ENCODE data around the gene TMEM97.
"Not testable (repeated sequence)": the region's sequence is repeated elsewhere in the genome, so short reads cannot be mapped to it uniquely, and the experiment has no call there.

Gene TMEM97

DNA sequence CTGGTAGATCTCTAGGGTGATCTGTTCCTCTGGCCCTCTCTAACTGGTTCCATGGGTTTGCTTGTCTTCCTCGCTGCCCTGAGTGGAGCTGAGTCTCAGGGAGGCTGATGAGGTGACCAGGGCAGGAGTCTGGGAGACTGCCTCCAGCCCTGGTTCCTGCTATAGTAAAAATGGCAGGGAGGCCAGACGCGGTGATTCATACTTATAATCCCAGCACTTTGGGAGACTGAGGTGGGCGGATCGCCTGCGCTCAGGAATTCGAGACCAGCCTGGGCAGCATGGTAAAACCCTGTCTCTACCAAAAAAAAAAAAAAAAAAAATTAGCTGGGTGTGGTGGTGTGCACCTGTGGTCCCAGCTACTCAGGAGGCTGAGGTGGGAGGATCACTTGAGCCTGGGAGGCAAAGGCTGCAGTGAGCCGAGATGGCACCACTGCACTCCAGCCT is 19.8 kb downstream of the TMEM97 start:
- not testable (repeated sequence) for DNase-seq

DNA sequence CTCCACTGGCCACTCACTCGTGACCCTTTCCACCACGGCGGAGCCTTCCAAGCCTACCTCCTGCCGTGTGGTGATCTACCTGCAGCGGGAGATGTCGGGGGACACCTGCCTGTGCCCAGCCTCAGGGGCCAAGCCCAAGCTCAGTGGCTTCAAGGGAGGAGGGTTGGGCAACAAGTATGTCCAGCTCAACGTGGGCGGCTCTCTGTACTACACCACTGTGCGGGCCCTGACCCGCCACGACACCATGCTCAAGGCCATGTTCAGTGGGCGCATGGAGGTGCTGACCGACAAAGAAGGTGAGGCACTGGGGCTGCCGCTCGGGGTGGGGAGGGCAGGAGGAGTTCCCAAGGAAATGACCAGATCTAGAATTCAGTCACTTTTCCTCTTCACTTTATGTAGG is 20.4 kb downstream of the TMEM97 start:
- DNase-seq = no peak

DNA sequence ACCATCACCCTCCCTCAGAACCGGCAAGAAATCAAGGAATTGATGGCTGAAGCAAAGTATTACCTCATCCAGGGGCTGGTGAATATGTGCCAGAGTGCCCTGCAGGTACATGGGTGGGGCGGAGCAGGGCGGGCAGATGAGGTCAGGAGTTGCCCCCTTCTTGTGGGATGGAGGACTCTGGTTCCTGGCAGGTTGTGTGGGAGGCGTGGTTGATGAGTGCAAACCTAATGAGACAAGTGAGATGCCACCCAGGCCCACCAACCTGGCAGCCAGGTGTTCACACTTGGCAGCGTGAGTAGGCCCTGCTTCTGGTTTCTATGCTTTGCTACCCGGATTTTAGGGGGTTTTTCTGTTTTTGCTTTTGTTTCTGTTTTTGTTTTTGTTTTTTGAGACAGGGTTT is 21.4 kb downstream of the TMEM97 start:
- DNase-seq = no peak

GRCh38 chr17:28341516-28341915 is 22.5 kb downstream of the TMEM97 start:
- no peak for DNase-seq

- DNase-seq = no peak
Measured at GRCh38 chr17:28342313-28342712, 23.3 kb downstream of the TMEM97 start.

DNA sequence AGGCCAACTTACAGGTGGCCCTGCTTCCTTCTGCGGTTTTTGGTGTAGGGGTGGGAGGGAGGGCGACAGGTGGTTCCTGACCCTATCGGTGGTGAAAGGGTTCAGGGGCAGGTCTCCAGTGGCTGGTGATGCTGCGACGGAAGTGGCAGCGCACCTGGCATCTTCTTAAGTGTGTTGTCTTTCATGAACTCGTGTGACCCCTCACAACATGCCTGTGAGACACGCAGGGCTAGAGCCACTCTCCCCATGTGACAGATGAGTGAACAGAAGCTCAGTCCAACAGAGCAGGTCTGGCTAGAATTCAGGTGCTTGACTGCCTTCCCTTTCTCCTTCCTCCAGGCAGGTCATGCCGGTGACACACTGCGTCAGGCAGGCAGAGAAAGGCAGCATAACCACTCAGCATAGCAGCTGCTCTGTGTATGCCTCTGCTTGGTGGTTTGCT is 24.5 kb downstream of the TMEM97 start:
- no peak for DNase-seq

GRCh38 chr17:28344011-28344410 is 25.0 kb downstream of the TMEM97 start:
- DNase-seq = no peak

GRCh38 chr17:28344435-28344901 is 25.5 kb downstream of the TMEM97 start:
- no peak for DNase-seq

DNA sequence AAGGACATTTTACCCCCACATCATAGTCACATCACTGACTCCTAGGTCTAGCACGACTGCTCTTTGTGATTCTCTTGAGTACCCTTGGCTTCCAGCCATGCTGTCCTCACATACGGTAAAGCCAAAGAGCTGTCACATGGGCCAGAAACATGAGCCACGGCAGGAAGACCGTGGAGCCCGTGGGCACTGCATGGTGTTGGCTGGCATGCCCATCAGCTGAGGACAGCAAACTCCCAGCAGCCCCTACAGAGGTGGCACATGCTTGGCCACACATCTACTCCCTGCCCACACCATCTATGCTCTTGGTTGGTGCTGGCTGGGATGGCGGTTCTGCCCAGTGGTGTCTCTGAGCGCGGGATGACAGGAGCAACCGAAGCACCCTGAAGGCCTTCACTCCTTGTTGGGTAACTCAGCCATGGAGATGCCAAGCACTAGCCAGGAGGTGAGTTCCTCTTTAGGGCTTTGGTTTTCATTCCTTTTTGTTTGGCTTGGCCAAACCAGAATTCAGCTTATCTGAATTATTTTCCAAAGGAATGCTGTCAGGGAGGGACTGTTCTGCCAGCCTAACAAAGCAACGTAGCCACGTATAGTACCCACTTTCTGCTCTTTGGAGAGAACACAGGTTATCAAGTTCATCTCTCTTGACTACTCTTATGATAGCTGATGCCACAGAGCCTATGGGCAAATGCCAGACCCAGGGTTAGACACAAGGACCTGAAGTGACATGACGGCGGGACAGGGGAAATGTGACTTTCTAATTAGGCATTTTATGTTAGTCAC is 26.6 kb downstream of the TMEM97 start:
- no peak for DNase-seq

GRCh38 chr17:28346199-28346580 is 27.2 kb downstream of the TMEM97 start:
- no peak for DNase-seq

GRCh38 chr17:28346746-28347246 is 27.8 kb downstream of the TMEM97 start:
- no peak for DNase-seq

DNA sequence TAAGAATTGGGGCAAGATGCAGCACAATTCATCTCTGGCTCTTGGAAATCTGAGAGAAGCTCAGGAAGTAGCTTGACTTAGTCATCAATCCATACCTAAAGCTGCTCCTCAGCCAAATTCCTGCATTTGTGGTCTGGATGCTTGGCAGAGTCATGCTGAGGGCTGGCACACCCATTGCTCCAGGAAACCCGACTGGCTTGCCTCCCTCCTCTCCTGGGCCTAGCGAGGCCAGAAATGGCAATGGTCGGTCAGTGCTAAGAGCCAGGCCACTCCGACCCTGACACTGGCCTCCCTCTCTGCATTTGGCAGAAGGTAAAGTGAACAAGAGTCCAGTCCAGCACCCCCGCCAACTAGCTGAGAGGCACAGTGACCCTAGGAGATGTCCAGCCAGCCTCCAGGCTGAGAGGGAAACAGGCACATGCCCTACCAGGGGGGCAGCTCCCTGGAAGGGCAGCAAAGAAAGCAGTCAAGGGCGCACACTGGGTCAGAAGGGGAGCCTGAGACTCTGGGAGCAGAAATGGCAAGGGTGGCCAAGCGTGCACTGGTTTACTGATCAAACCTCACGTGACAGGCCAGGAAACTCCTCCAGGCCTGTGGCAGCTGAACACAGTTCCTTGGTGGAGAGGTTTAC is 28.4 kb downstream of the TMEM97 start:
- no peak for DNase-seq

DNA sequence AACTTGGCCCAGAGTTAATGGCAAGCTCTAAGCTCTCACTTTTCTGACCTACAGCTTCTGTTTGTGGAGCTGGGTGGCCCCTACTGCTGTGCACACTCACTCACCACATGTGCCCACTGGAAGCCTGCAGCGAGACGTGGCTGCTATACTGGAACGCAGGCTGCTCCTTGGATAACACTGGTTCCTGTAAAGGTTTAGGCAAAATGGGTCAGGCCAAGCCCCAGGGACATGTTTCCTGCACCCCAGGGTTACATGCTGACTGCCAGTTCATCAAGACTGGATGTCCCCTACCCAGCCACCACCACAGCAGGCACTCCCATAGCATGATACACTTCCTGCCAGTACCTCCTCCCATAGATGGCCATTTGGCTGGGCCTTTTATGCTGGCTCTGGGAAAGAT is 30.0 kb downstream of the TMEM97 start:
- DNase-seq = no peak

DNA sequence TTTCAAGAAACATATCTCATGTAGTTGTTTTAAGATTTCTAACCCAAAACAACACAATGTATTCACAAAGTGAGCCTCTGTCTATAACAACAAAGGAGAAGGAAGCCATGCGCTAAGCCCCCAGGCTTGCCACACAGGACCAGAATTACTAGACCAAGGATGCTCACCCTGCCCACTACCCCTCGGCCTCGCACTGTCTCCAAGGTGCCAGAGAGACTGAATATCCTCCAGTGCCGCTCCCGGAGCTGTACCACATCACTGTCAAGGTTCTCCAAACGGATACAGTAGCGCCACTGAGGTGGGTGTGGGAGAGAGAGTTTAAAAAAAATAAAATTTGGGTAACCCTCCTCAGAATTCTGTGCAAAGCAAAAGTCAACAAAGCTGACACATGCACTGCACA is 31.3 kb downstream of the TMEM97 start:
- DNase-seq = no peak

GRCh38 chr17:28357061-28357900 is 38.3 kb downstream of the TMEM97 start, which contains the start of gene POLDIP2:
TSS of gene POLDIP2 (minus strand) at chr17:28357527. CDS start at chr17:28357448, 79 bp downstream.
- DNase-seq = peak; percentile 96

DNA sequence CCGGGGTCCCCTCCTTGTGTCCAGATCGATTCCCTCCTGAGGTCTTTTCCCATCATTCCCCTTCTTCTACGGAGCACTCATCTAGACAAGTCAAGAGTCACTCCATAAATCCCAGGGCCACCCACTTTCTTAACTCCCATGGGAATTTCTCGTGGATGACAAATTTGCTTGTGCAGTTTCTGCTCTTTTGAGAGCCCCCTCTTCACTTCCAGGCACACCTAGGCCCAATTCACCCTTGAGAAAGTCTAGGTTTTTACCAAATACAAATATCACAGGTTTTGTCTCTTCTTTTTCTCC is 38.8 kb downstream of the TMEM97 start:
- no peak for DNase-seq

GRCh38 chr17:28363186-28363585 is 44.2 kb downstream of the TMEM97 start:
- DNase-seq = no peak

DNA sequence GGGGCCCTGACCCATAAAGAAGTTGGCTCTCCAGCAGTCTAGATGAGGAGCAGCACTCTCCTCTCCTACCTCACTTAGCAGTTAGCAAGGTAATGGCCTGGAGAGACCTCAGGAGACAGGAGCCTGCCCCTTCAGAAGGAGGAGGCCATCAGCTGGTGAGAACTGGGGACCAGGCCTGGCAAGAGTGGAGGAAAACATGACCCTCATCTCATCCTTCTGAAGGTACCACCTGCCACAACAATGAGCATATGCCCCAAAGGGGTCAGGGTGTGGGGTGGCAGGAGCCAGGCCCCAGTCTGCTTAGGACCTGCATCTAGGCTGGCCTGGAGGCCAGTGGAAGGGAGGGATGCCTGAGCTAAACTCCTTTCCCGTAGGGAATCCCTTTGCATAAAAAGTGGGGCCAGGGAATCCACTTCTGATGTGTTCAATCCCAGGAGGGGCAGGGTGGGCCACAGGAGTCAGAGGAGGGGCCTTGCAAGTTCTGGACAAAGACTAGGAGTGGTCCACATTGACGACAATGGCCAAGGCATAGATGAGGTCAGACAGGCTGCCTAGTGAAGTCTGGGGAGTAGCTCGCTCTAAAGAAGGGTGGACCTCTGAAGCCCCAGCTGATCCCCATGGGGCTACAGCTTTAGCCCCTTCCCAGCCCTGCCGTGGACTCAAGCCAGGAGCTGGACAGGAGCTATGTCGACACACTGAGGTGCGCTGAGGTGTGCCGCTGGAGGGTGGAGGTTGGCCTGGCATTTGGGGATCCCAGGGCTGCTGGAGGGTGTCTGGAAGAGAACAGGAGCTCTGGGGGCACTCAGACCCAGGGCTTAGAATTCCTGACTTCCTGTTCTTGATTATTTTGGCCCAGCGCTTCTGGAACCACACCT is 45.0 kb downstream of the TMEM97 start:
- no peak for DNase-seq

DNA sequence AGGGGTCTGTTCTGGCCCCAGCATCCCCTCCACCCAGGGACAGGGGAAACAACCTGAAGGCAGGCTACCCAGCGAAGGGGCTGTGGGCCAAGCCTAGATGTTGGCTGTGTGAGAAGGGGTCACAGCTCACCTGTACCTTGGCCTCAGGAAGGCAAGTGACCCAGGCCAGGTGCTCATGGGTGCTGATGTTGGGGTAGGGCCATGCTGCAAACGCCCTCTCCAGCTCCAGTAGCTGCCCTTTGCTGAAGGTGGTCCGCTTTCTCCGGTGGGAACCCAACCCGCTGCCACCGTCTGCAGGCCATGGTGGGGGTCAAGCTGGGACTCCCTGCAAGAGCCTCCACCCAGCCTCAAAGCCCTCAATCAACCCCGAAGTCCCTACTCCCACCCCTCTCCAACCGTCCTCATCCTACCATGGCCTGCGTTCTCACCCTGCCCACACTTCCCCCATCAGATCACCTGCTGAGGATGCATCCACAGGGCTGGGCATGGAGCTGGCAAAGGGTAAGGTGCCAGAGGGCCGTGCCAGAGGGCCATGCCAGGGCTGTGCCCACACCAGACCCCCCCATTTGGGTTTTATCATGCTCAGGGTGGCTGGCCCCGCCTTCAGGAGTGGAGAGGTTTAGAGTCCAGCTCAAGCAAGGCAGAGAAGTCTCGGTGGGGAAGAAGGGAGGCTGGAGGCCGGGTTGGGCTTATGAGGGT is 45.8 kb downstream of the TMEM97 start, which contains the start of gene SEBOX:
SEBOX (minus strand) TSS at position 535 of the 699 bp plus-strand sequence; CDS start at position 487, 48 bp downstream.
- DNase-seq = no peak

DNA sequence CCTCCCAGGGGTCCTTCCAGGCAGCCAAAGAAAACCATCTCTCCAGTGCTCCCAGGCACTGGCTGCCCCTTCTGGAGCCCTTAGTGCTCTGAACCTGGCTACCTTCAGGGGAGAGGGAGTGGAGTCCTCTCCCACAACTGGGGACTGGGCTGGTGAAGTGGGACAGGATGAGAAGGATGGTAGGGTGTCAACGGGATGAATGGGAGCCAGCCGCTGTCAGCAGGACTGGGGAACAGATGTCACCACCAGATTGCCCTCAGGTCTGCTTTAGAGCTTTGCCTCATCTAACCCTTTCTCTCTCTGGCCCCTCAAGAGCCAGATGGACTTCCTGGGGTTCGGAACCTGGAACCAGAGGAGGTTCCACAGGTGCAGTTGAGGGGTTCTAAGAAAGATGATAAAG is 46.5 kb downstream of the TMEM97 start:
- DNase-seq = no peak

GRCh38 chr17:28366605-28367004 is 47.6 kb downstream of the TMEM97 start:
- DNase-seq = no peak
